Measurements from ENCODE around the gene NIFK. TPM values are rescaled to one million over a fixed set of nuclear protein-coding genes. Genes with fewer than 3 reads are reported as not detected.
"Not testable (repeated sequence)": the region's sequence is repeated elsewhere in the genome, so short reads cannot be mapped to it uniquely, and the experiment has no call there.

Gene NIFK
- total RNA-seq, 4 donors from 2014 or later, result 19.0 to 110 (median 35.7) TPM

- H3K27me3 ChIP-seq, result no peaks in the 10 kb centered on the region
- TF ChIP-seq CTCF (IDR thresholded peaks at IDR 0.05) (no peak), POLR2A (IDR thresholded peaks at IDR 0.05) (no peak)
- no peak overlapping the region for H3K4me3 ChIP-seq
- no peaks in the 10 kb centered on the region for H3K36me3 ChIP-seq
- no peak for DNase-seq
- no peaks in the 10 kb centered on the region for H3K9me3 ChIP-seq
- no peak overlapping the region for H3K27ac ChIP-seq
- no peaks in the 10 kb centered on the region for H3K4me1 ChIP-seq
Measured at GRCh38 chr2:121741450-121741849, 4.8 kb upstream of the NIFK start.

- H3K4me1 ChIP-seq, result peaks cover 0 to 2% (median 0%) of the 10 kb centered on the region in 4 donors
- H3K36me3 ChIP-seq, result no peaks in the 10 kb centered on the region
- H3K9me3 ChIP-seq, result no peaks in the 10 kb centered on the region
- H3K4me3 ChIP-seq, result no peak overlapping the region
- H3K27me3 ChIP-seq, result no peaks in the 10 kb centered on the region
- no peak for TF ChIP-seq POLR2A (IDR thresholded peaks at IDR 0.05)
- no peak for TF ChIP-seq CTCF (IDR thresholded peaks at IDR 0.05)
- no peak for DNase-seq
- H3K27ac ChIP-seq, result no peak overlapping the region
Measured at GRCh38 chr2:121740973-121741372, 4.3 kb upstream of the NIFK start.

- no peak for DNase-seq
- Histone ChIP-seq H3K9me3 (no peaks in the 10 kb centered on the region), H3K27ac (peak overlapping the region; percentile 70 to 86 (median 79))
Measured at GRCh38 chr2:121736140-121736461, 574 bp downstream of the NIFK start.

GRCh38 chr2:121735518-121736074, 1.1 kb downstream of the NIFK start:
- Histone ChIP-seq H3K27ac (peak overlapping the region; percentile 70 to 86 (median 79)), H3K27me3 (no peaks in the 10 kb centered on the region), H3K4me1 (peaks cover 0 to 15% (median 4%) of the 10 kb centered on the region in 4 donors), H3K4me3 (peak overlapping the region; percentile 72 to 94 (median 82)), H3K36me3 (peaks cover 0 to 43% (median 0%) of the 10 kb centered on the region in 3 donors), H3K9me3 (no peaks in the 10 kb centered on the region)
- no peak for DNase-seq
- TF ChIP-seq CTCF (IDR thresholded peaks at IDR 0.05) (peak in 1 of 6 experiments; percentile 8), POLR2A (IDR thresholded peaks at IDR 0.05) (no peak)

More at GRCh38 chr2:121736140-121736461, 574 bp downstream of the NIFK start:
- Histone ChIP-seq H3K36me3 (peaks cover 0 to 38% (median 0%) of the 10 kb centered on the region in 3 donors), H3K27me3 (no peaks in the 10 kb centered on the region), H3K4me3 (peak overlapping the region; percentile 72 to 94 (median 82)), H3K4me1 (peaks cover 0 to 15% (median 4%) of the 10 kb centered on the region in 4 donors)
- TF ChIP-seq POLR2A (IDR thresholded peaks at IDR 0.05) (no peak), CTCF (IDR thresholded peaks at IDR 0.05) (no peak)

- not testable (repeated sequence) for H3K9me3 ChIP-seq, H3K4me3 ChIP-seq, H3K27ac ChIP-seq, H3K27me3 ChIP-seq, DNase-seq
- peaks cover 0 to 54% (median 0%) of the 10 kb centered on the region in 3 donors for H3K36me3 ChIP-seq
- peaks cover 0 to 15% (median 4%) of the 10 kb centered on the region in 4 donors for H3K4me1 ChIP-seq
Measured at GRCh38 chr2:121734544-121734943, 2.1 kb downstream of the NIFK start.

- Histone ChIP-seq H3K4me3 (no peak overlapping the region), H3K36me3 (peaks cover 0 to 83% (median 0%) of the 10 kb centered on the region in 3 donors), H3K4me1 (peaks cover 0 to 15% (median 4%) of the 10 kb centered on the region in 4 donors), H3K27me3 (no peaks in the 10 kb centered on the region), H3K27ac (no peak overlapping the region), H3K9me3 (no peaks in the 10 kb centered on the region)
- no peak for TF ChIP-seq CTCF (IDR thresholded peaks at IDR 0.05)
- TF ChIP-seq POLR2A (IDR thresholded peaks at IDR 0.05), result no peak
- no peak for DNase-seq
Measured at GRCh38 chr2:121731366-121731765, 5.3 kb downstream of the NIFK start.

Measured in Peyer's patch (tissue), 4 donors.